LNCaP clone FGC (cell line): ENCODE measurements around the gene MTG1.
A peak's percentile ranks its signal among the peaks of the same experiment; 100 is the strongest.

Experiments used
- DNase-seq: peaks from one replicate; pipeline ENCODE4 v3.0.0-alpha.2; 2011; ENCODE audit warnings: low read depth
- H3K4me3 ChIP-seq: 2 replicates; pipeline ENCODE4 v1.5.1; 2011; ENCODE audit warnings: mild to moderate bottlenecking, low read depth, low read length, control low read depth
- TF ChIP-seq, protein P1 (sequence below): IDR thresholded peaks from 2 replicates; pipeline ENCODE4 v1.5.1; 2012; ENCODE audit warnings: mild to moderate bottlenecking; ENCODE audit not compliant: control insufficient read depth, insufficient read depth; ENCODE audit errors: extremely low read depth

MTG1 gene

DNA sequence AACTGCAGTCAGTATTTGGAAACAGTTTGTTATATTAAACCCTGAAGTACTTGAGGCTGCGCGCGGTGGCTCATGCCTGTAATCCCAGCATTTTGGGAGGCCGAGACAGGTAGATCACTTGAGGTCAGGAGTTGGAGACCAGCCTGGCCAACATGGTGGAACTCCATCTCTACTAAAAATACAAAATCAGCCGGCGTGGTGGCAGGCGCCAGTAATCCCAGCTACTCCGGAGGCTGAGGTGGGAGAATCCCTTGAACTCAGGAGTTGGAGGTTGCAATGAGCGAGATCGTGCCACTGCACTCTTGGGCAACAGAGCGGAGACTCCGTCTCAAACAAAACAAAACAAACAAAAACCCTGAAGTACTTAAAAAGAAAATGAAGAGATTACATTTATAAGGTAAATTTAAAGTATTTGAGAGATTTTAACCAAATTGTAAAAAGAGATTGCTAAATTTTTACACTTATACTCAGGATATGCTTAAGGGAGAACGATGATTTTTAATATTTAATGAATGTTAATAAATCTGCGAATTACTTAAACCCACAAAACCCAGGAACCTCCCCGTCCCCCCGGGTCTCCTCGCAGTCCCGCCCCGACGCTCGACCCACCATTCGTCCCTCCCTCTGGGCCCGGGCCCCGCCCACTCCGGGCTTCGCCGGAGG lies 425 bp upstream of the MTG1 start:
- DNase-seq = no peak
- TF ChIP-seq, protein P1, sequence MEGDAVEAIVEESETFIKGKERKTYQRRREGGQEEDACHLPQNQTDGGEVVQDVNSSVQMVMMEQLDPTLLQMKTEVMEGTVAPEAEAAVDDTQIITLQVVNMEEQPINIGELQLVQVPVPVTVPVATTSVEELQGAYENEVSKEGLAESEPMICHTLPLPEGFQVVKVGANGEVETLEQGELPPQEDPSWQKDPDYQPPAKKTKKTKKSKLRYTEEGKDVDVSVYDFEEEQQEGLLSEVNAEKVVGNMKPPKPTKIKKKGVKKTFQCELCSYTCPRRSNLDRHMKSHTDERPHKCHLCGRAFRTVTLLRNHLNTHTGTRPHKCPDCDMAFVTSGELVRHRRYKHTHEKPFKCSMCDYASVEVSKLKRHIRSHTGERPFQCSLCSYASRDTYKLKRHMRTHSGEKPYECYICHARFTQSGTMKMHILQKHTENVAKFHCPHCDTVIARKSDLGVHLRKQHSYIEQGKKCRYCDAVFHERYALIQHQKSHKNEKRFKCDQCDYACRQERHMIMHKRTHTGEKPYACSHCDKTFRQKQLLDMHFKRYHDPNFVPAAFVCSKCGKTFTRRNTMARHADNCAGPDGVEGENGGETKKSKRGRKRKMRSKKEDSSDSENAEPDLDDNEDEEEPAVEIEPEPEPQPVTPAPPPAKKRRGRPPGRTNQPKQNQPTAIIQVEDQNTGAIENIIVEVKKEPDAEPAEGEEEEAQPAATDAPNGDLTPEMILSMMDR = no peak

DNA sequence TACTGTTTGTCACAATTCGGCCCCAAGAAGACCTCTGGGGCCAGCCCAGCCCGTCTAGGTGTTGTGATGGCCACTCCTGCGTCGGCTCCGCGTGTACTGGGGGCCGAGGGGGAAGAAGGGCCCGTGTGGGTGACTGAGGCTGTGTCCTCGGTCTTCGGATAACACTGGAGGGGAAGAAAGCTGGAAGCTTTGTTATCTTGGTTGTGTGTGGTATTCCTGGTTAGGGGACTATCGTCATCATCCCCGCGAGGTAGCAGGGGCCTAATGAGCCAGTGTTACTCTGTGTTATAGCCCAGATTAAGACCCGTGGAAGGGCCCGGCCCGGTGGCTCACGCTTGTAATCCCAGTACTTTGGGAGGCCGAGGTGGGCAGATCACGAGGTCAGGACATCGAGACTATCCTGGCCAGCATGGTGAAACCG lies 854 bp downstream of the MTG1 start:
- TF ChIP-seq, protein P1 = no peak
- H3K4me3 ChIP-seq = peak overlapping the region; percentile 89
- DNase-seq = no peak

More for the DNA sequence above, 425 bp upstream of the MTG1 start:
- H3K4me3 ChIP-seq = peak overlapping the region; percentile 89

DNA sequence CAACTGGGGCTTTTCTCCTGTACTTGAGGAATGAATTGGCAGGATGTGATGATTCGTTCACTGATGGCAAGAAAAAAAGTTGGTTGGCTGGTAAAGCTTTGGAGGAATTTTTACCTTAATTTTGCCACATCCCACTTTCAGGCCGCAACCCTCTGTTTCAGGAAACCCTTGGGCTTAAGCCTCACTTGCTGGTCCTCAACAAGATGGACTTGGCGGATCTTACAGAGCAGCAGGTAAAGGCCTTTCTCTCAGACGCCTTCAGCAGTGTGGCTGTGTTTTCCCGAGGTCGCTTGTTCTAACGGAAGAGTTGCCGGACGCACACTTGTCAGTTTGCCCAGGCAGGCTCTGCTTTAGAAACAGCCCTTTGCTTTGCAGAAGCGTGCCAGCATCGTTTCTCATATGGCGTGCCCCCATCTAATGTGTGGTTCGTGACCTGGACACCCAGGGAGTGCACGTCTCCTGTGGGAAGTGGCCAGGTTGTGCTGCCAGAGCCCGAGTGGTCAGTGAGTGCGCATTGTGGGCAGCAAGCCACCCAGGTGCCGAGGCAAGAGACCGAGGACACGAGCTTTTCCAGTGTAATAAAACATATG lies 2.2 kb downstream of the MTG1 start:
- TF ChIP-seq, protein P1 = no peak
- no peak for DNase-seq
- H3K4me3 ChIP-seq = no peak overlapping the region

DNA sequence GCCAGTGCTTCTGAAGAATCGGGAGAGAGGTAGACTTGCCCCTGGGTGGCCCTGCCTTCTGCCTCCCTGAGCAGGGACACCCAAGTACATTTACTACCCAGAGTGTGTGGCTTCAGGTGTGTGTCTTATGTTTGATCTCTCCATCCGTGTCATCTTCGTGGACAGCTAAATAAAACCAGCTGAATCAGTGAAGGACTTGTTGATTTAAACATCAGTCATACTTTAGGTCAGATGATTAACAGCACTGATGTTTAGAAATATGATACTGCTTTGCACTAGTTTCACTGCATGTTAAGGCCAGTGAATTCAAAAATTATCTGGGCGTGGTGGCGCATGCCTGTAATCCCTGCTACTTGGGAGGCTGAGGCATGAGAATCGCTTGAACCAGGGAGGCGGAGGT lies 4.0 kb downstream of the MTG1 start:
- DNase-seq = no peak
- TF ChIP-seq, protein P1 = no peak
- no peak overlapping the region for H3K4me3 ChIP-seq

DNA sequence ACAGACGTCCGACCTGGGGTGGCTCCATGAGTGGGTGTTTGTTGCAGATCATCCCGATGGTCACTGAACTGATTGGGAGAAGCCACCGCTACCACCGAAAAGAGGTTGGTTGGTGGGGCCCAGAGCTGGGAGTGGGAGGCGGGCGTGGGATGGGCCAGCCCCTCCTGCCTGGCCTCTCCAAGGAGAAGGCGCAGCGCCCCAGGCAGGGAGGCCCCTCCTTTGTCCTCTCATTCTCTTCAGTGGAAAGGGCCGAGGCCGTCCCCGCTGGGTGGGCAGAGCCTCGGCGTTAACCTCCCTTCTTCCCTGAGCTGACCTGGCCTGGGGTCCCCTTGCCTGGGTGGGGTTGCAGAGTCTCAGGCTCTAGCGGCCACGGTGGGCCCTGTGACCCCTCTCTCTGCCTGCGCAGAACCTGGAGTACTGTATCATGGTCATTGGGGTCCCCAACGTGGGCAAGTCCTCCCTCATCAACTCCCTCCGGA lies 5.2 kb downstream of the MTG1 start:
- TF ChIP-seq, protein P1 = no peak
- DNase-seq = no peak
- H3K4me3 ChIP-seq = no peak overlapping the region

DNA sequence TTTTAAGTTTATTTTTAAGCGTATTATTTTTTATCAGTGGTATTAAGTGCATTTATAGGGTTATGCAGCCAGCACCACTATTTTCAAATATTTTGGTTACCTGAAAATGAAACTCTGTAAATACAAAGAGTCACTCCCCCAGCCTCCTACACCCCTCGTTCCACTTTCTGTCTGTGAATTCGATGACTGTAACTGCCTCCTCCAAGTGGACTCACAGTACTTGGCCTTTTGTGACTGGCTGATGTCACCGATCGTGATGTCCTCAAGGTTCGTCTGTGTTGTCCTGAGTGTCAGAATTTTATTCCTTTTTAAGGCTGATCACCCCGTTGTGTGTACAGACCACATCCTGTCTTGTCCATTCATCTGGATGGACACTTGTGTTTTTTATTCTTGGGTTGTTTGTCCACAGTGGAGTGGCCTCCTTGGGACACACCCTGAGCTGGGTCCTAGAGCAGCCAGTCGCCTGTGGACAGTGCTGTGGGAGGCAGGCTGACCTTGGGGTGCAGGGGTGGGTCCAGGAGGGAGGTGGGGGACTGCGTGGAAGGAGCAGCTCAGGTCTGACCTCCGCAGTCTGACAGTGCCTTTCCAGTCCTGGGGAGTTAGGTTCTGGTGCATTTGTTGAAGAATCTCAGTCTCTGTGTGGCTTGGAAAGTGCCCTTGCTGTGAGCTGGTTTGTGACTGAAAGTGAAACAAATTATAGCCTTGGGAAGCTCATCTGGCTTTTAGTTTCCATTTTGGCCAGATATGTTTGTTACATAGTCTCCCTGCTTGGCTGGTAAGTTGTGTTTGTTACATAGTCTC lies 6.9 kb downstream of the MTG1 start:
- H3K4me3 ChIP-seq = no peak overlapping the region
- TF ChIP-seq, protein P1 = no peak
- DNase-seq = no peak
